Spleen (tissue), 11 donors: ENCODE measurements around the gene SHC1. TPM values are rescaled to one million over a fixed set of nuclear protein-coding genes. Genes with fewer than 3 reads are reported as not detected.
"Not testable (repeated sequence)": the region's sequence is repeated elsewhere in the genome, so short reads cannot be mapped to it uniquely, and the experiment has no call there.

Experiments used
- DNase-seq: peaks from one replicate; pipeline ENCODE4 v3.0.0-alpha.2; 2020
- H3K27ac ChIP-seq, 8 donors: fragments of 200-600 bp; sonication (generic) in 7 of 8; 1 replicate in 4 of 8; 2 replicates in 4 of 8; pipeline versions ENCODE4 v1.5.0 to v1.8.0; 2016 to 2021; ENCODE audit warnings: inconsistent platforms in 4 of 8, mild to moderate bottlenecking in 4 of 8, moderate library complexity in 1 of 8
- H3K27me3 ChIP-seq, 7 donors: fragments of 200-600 bp; sonication (generic) in 6 of 7; replicated peaks in 1 of 7; 1 replicate in 4 of 7; 2 replicates in 3 of 7; pipeline versions ENCODE4 v1.5.0 to v1.8.0; 2016 to 2021; ENCODE audit warnings: inconsistent platforms in 3 of 7, mild to moderate bottlenecking in 1 of 7
- H3K36me3 ChIP-seq, 6 donors: fragments of 200-600 bp; sonication (generic) in 5 of 6; 1 replicate in 4 of 6; 2 replicates in 2 of 6; pipeline versions ENCODE4 v1.5.0 to v1.8.0; 2016 to 2021; ENCODE audit warnings: inconsistent platforms in 2 of 6
- H3K4me1 ChIP-seq, 6 donors: fragments of 200-600 bp; sonication (generic) in 5 of 6; 1 replicate in 3 of 6; 2 replicates in 3 of 6; pipeline versions ENCODE4 v1.5.0 to v1.8.0; 2016 to 2021; ENCODE audit warnings: inconsistent platforms in 3 of 6
- H3K4me3 ChIP-seq, 8 donors: fragments of 200-600 bp; sonication (generic) in 7 of 8; 1 replicate in 4 of 8; 2 replicates in 4 of 8; pipeline versions ENCODE4 v1.5.0 to v1.8.0; 2016 to 2021; ENCODE audit warnings: inconsistent platforms in 4 of 8, mild to moderate bottlenecking in 4 of 8, moderate library complexity in 2 of 8
- H3K9me3 ChIP-seq, 8 donors: fragments of 200-600 bp; sonication (generic) in 7 of 8; 1 replicate in 4 of 8; 2 replicates in 4 of 8; pipeline versions ENCODE4 v1.5.0 to v1.8.0; 2016 to 2021; ENCODE audit warnings: inconsistent platforms in 4 of 8
- POLR2A ChIP-seq, 3 donors: fragments of 450-650 bp; IDR thresholded peaks; one replicate each; pipeline ENCODE4 v1.5.1; 2017; ENCODE audit warnings: antibody characterized with exemption in 3 of 3, mild to moderate bottlenecking in 1 of 3
- POLR2AphosphoS5 ChIP-seq, 3 donors: sonication (generic); formaldehyde crosslinking; IDR thresholded peaks; one replicate each; pipeline ENCODE4 v1.5.1; 2017; ENCODE audit warnings: antibody characterized with exemption in 3 of 3
- WGBS, 5 donors: extraction: QIAGEN DNeasy Blood & Tissue Kit in 3 of 5; methylation state at CpG; one replicate each; pipeline versions ENCODE4 v1.1.5 to v1.1.7; 2013 to 2018; 5-methylcytosine and 5-hydroxymethylcytosine counted together
- intact Hi-C: fragments of 100-400 bp; cut with DNase I; formaldehyde crosslinking; loops from one replicate; pipeline ENCODE4 v1.15.0; 2023; ENCODE audit warnings: low total_unique reads
- polyA plus RNA-seq, 3 donors: library from polyadenylated mRNA; stranded (reverse); fragments of 200-250 nt; gene quantifications; one replicate each; pipeline ENCODE4 v1.2.1, GENCODE V29; 2013
- total RNA-seq, 7 donors: library from RNA; depleted of rRNA in 3 of 7; stranded (reverse); fragments of >200 nt in 3 of 7; fragmentation: NEBNext Ultra II Directional in 4 of 7; extraction: Animal tissue kit (Norgen Biotek cat#: 25700) in 4 of 7; gene quantifications; one replicate each; pipeline versions ENCODE4 v1.1.0 to v1.2.1, GENCODE V29; 2016 to 2021
- TF ChIP-seq, protein P1 (sequence below), 11 experiments: fragments of 200-600 bp in 7 of 11; fragments of 450-650 bp in 4 of 11; sonication (generic) in 4 of 11; IDR thresholded peaks in 8 of 11; conservative IDR thresholded peaks in 3 of 11; 1 replicate in 7 of 11; 2 replicates in 4 of 11; pipeline versions ENCODE4 v1.4.0 to v1.8.0; 2016 to 2021; ENCODE audit warnings: antibody characterized with exemption in 11 of 11, inconsistent platforms in 4 of 11, mild to moderate bottlenecking in 1 of 11
- donor health status: healthy with polysubstance abuse.
- donor health status: DM: no; HTN: no; CAD: no; lungs with moderate emphysema.
- donor health status: DM: no; HTN: no; CAD: no.
- donor health status: Bipolar disorder and iron deficiency.
- donor health status: healthy.
- donor health status: DM: no; HTN: no; CAD: no.
- donor health status: DM: yes; HTN: yes; CAD: no.

Gene SHC1
- total and polyA plus RNA-seq, 10 donors: 36.8 to 133 (median 92.3) TPM

GRCh38 chr1:154989195-154989860 is 18.8 kb upstream of the SHC1 start:
- Histone ChIP-seq H3K27me3 (no peaks in the 10 kb centered on the region), H3K4me3 (no peak overlapping the region), H3K9me3 (no peaks in the 10 kb centered on the region), H3K4me1 (peaks cover 2 to 56% (median 14%) of the 10 kb centered on the region in 6 donors), H3K36me3 (peaks cover 0 to 83% (median 42%) of the 10 kb centered on the region in 6 donors), H3K27ac (no peak overlapping the region)
- intact Hi-C loops: no loop called here
- peak; percentile 32 for DNase-seq
- TF ChIP-seq POLR2AphosphoS5 (IDR thresholded peaks at IDR 0.05) (no peak), POLR2A (IDR thresholded peaks at IDR 0.05) (no peak)
- TF ChIP-seq, protein P1, sequence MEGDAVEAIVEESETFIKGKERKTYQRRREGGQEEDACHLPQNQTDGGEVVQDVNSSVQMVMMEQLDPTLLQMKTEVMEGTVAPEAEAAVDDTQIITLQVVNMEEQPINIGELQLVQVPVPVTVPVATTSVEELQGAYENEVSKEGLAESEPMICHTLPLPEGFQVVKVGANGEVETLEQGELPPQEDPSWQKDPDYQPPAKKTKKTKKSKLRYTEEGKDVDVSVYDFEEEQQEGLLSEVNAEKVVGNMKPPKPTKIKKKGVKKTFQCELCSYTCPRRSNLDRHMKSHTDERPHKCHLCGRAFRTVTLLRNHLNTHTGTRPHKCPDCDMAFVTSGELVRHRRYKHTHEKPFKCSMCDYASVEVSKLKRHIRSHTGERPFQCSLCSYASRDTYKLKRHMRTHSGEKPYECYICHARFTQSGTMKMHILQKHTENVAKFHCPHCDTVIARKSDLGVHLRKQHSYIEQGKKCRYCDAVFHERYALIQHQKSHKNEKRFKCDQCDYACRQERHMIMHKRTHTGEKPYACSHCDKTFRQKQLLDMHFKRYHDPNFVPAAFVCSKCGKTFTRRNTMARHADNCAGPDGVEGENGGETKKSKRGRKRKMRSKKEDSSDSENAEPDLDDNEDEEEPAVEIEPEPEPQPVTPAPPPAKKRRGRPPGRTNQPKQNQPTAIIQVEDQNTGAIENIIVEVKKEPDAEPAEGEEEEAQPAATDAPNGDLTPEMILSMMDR (IDR thresholded peaks at IDR 0.05 in 8 of 11, conservative IDR thresholded peaks at IDR 0.05 in 3 of 11): no peak
- 84 to 100% (median 90%) methylated on average over 2 to 3 of the region's 3 CpGs for WGBS, 5 donors

DNA sequence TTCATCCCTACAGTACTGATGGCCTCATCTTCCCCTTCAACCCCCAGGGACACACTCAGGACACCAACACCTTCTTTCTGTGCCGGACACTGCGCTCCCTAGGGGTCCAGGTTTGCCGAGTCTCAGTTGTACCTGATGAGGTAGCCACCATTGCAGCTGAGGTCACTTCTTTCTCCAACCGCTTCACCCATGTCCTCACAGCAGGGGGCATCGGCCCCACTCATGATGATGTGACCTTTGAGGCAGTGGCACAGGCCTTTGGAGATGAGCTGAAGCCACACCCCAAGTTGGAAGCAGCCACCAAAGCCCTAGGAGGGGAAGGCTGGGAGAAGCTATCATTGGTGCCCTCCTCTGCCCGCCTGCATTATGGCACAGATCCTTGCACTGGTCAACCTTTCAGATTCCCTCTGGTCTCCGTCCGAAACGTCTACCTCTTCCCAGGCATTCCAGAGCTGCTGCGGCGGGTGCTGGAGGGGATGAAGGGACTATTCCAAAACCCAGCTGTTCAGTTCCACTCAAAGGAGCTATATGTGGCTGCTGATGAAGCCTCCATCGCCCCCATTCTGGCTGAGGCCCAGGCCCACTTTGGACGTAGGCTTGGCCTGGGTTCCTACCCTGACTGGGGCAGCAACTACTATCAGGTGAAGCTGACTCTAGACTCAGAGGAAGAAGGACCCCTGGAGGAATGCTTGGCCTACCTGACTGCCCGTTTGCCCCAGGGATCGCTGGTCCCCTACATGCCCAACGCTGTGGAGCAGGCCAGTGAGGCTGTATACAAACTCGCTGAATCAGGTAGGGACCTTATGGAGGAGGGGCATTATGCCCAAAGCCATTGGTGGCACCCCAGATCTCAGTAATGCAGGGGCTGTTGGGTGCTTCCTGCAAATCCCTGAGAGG is 17.8 kb upstream of the SHC1 start:
- no peak overlapping the region for H3K27ac ChIP-seq
- peak; percentile 64 for DNase-seq
- 91 to 94% (median 93%) methylated on average over 16 to 17 of the region's 17 CpGs for WGBS, 5 donors
- peaks cover 0 to 80% (median 42%) of the 10 kb centered on the region in 6 donors for H3K36me3 ChIP-seq
- intact Hi-C loops: no loop called here
- H3K4me1 ChIP-seq: peaks cover 11 to 66% (median 23%) of the 10 kb centered on the region in 6 donors
- no peaks in the 10 kb centered on the region for H3K9me3 ChIP-seq
- H3K27me3 ChIP-seq: no peaks in the 10 kb centered on the region
- TF ChIP-seq, protein P1 (IDR thresholded peaks at IDR 0.05 in 8 of 11, conservative IDR thresholded peaks at IDR 0.05 in 3 of 11): no peak
- no peak for TF ChIP-seq POLR2AphosphoS5 (IDR thresholded peaks at IDR 0.05)
- no peak for TF ChIP-seq POLR2A (IDR thresholded peaks at IDR 0.05)
- no peak overlapping the region for H3K4me3 ChIP-seq

GRCh38 chr1:154987326-154987725 is 16.8 kb upstream of the SHC1 start:
- H3K27me3 ChIP-seq: no peaks in the 10 kb centered on the region
- H3K4me3 ChIP-seq: no peak overlapping the region
- peaks cover 11 to 74% (median 29%) of the 10 kb centered on the region in 6 donors for H3K4me1 ChIP-seq
- H3K9me3 ChIP-seq: no peaks in the 10 kb centered on the region
- WGBS, 5 donors: 72 to 95% (median 88%) methylated on average over 6 of the region's 6 CpGs
- H3K27ac ChIP-seq: no peak overlapping the region
- peak; percentile 47 for DNase-seq
- intact Hi-C loops: no loop called here
- H3K36me3 ChIP-seq: peaks cover 0 to 70% (median 42%) of the 10 kb centered on the region in 6 donors
- TF ChIP-seq POLR2A (IDR thresholded peaks at IDR 0.05) (no peak), POLR2AphosphoS5 (IDR thresholded peaks at IDR 0.05) (no peak)
- TF ChIP-seq, protein P1 (IDR thresholded peaks at IDR 0.05 in 8 of 11, conservative IDR thresholded peaks at IDR 0.05 in 3 of 11): no peak

DNA sequence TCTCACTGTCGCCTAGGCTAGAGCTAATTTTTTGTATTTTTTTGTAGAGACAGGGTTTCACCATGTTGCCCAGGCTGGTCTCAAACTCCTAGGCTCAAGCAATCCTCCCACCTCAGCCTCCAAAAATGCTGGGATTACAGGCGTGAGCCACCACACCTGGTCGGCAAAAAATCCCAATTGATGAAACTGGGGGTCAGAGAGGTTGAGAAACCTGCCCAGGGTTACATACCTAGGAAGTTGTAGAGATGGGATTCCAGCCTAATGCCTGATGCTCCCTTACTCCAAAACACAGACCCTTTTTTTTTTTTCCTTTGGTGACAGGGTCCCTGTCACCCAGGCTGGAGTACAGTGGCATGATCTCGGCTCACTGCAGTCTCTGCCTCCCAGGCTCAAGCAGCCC is 16.2 kb upstream of the SHC1 start:
- DNase-seq, intact Hi-C loops, H3K27ac ChIP-seq, H3K27me3 ChIP-seq, H3K9me3 ChIP-seq, H3K4me3 ChIP-seq: not testable (repeated sequence)
- WGBS, 5 donors: 91 to 96% (median 92%) methylated on average over 4 of the region's 4 CpGs
- H3K36me3 ChIP-seq: peaks cover 0 to 64% (median 41%) of the 10 kb centered on the region in 6 donors
- H3K4me1 ChIP-seq: peaks cover 11 to 80% (median 35%) of the 10 kb centered on the region in 6 donors
